Brain microvascular endothelial cell (primary cell): Measurements from ENCODE around the gene PPP4R3C.

Source experiments
- DNase-seq: peaks from one replicate; pipeline ENCODE4 v3.0.0-alpha.2; 2020
- H3K27ac ChIP-seq: fragments of 250-450 bp; sonication (Bioruptor Pico); 2 replicates; pipeline ENCODE4 v1.5.1; 2020; ENCODE audit warnings: mild to moderate bottlenecking, moderate library complexity
- H3K27me3 ChIP-seq: fragments of 250-450 bp; sonication (Bioruptor Pico); replicated peaks from 2 replicates; pipeline ENCODE4 v1.5.1; 2020; ENCODE audit warnings: mild to moderate bottlenecking
- H3K36me3 ChIP-seq: fragments of 250-450 bp; sonication (Bioruptor Pico); replicated peaks from 2 replicates; pipeline ENCODE4 v1.5.1; 2020; ENCODE audit warnings: mild to moderate bottlenecking
- H3K4me3 ChIP-seq: 2 replicates; pipeline ENCODE4 v1.5.1; 2011; ENCODE audit warnings: low read depth, mild to moderate bottlenecking, control low read depth, low read length, moderate library complexity
- in situ Hi-C: cut with HindIII; loops from 2 replicates; pipeline ENCODE4 v1.10.0; 2017; ENCODE audit warnings: low sequenced_read_pairs, low pct_ligation_motif_present
- TF ChIP-seq, protein P1 (sequence below): IDR thresholded peaks from 2 replicates; pipeline ENCODE4 v1.5.1; 2011; ENCODE audit warnings: low read depth, mild to moderate bottlenecking, moderate library complexity, low read length, control low read depth, inconsistent platforms; ENCODE audit errors: missing control alignments

Gene PPP4R3C

GRCh38 chrX:27435031-27435430, 28.1 kb downstream of the PPP4R3C start:
- TF ChIP-seq, protein P1, sequence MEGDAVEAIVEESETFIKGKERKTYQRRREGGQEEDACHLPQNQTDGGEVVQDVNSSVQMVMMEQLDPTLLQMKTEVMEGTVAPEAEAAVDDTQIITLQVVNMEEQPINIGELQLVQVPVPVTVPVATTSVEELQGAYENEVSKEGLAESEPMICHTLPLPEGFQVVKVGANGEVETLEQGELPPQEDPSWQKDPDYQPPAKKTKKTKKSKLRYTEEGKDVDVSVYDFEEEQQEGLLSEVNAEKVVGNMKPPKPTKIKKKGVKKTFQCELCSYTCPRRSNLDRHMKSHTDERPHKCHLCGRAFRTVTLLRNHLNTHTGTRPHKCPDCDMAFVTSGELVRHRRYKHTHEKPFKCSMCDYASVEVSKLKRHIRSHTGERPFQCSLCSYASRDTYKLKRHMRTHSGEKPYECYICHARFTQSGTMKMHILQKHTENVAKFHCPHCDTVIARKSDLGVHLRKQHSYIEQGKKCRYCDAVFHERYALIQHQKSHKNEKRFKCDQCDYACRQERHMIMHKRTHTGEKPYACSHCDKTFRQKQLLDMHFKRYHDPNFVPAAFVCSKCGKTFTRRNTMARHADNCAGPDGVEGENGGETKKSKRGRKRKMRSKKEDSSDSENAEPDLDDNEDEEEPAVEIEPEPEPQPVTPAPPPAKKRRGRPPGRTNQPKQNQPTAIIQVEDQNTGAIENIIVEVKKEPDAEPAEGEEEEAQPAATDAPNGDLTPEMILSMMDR: no peak
- H3K27me3 ChIP-seq: no peaks in the 10 kb centered on the region
- no peak overlapping the region for H3K4me3 ChIP-seq
- no peak overlapping the region for H3K27ac ChIP-seq
- in situ Hi-C loops: no loop called here
- no peaks in the 10 kb centered on the region for H3K36me3 ChIP-seq
- DNase-seq: no peak
